Lower lobe of right lung (tissue), 2 donors: ENCODE data around the gene MUC22. TPM values are rescaled to one million over a fixed set of nuclear protein-coding genes. Genes with fewer than 3 reads are reported as not detected.

ENCODE experiments used
- ATAC-seq, 2 donors: fragments of 200-7000 bp; cut with Tn5 transposase; one replicate each; pipeline ENCODE4 v1.9.1; 2020 to 2022; ENCODE audit warnings: mild to moderate bottlenecking in 2 of 2, moderate library complexity in 2 of 2
- DNase-seq: peaks from one replicate; pipeline ENCODE4 v3.0.0-alpha.2; 2020
- H3K27ac ChIP-seq: fragments of 200-600 bp; one replicate; pipeline ENCODE4 v1.8.0; 2022
- H3K27me3 ChIP-seq: fragments of 200-600 bp; one replicate; pipeline ENCODE4 v1.8.0; 2022; ENCODE audit warnings: low read depth
- H3K36me3 ChIP-seq: fragments of 200-600 bp; one replicate; pipeline ENCODE4 v1.8.0; 2022; ENCODE audit warnings: mild to moderate bottlenecking
- H3K4me1 ChIP-seq: fragments of 200-600 bp; one replicate; pipeline ENCODE4 v1.8.0; 2022
- H3K4me3 ChIP-seq: fragments of 200-600 bp; one replicate; pipeline ENCODE4 v1.8.0; 2022; ENCODE audit warnings: mild to moderate bottlenecking
- H3K9me3 ChIP-seq: fragments of 200-600 bp; one replicate; pipeline ENCODE4 v1.8.0; 2022
- CTCF ChIP-seq: fragments of 200-600 bp; IDR thresholded peaks from one replicate; pipeline ENCODE4 v1.8.0; 2022; ENCODE audit warnings: antibody characterized with exemption, mild to moderate bottlenecking
- intact Hi-C: fragments of 100-400 bp; cut with DNase I; formaldehyde crosslinking; loops from one replicate; pipeline ENCODE4 v1.11.0; 2022
- total RNA-seq: library from RNA; stranded (reverse); fragmentation: NEBNext Ultra II Directional; extraction: Animal tissue kit (Norgen Biotek cat#: 25700); gene quantifications from one replicate; pipeline ENCODE4 v1.2.1, GENCODE V29; 2021
- donor health status: DM: no; HTN: yes; CAD: no; lungs with severe emphysema.

Gene MUC22
- total RNA-seq, 1 donor from 2014 or later, result not detected

GRCh38 chr6:30979141-30979540 lies 31.1 kb upstream of the MUC22 start:
- DNase-seq (no peak), ATAC-seq (no peak)
- Histone ChIP-seq H3K36me3 (no peaks in the 10 kb centered on the region), H3K9me3 (no peaks in the 10 kb centered on the region), H3K27ac (no peak overlapping the region), H3K27me3 (no peaks in the 10 kb centered on the region), H3K4me3 (no peak overlapping the region), H3K4me1 (peaks cover 8% of the 10 kb centered on the region)
- TF ChIP-seq CTCF, result no peak
- intact Hi-C loops, result no loop called here

- Histone ChIP-seq H3K4me1 (peaks cover 8% of the 10 kb centered on the region), H3K27me3 (no peaks in the 10 kb centered on the region), H3K27ac (no peak overlapping the region), H3K9me3 (no peaks in the 10 kb centered on the region), H3K4me3 (no peak overlapping the region), H3K36me3 (no peaks in the 10 kb centered on the region)
- no peak for TF ChIP-seq CTCF
- no peak for DNase-seq
- intact Hi-C loops, result no loop called here
- no peak for ATAC-seq
Observed at GRCh38 chr6:30979690-30980089, 30.6 kb upstream of the MUC22 start.

GRCh38 chr6:30981942-30982772 lies 28.1 kb upstream of the MUC22 start:
- ATAC-seq (peak; percentile 80 to 89), DNase-seq (no peak)
- peak overlapping the region; percentile 11 for H3K27ac ChIP-seq
- H3K4me1 ChIP-seq, result peaks cover 8% of the 10 kb centered on the region
- TF ChIP-seq CTCF, result no peak
- intact Hi-C loops, result no loop called here
- H3K4me3 ChIP-seq, result peak overlapping the region; percentile 33
- H3K27me3 ChIP-seq, result no peaks in the 10 kb centered on the region
- no peaks in the 10 kb centered on the region for H3K36me3 ChIP-seq
- no peaks in the 10 kb centered on the region for H3K9me3 ChIP-seq

GRCh38 chr6:30983439-30983838 lies 26.8 kb upstream of the MUC22 start, which contains the start of gene MUC21:
Gene MUC21, plus strand, starts transcription at chr6:30983718. Its CDS starts 241 bp downstream, at chr6:30983959.
- H3K4me3 ChIP-seq, result no peak within 1 kb of the TSS
- H3K9me3 ChIP-seq, result no peaks in the 10 kb centered on the region
- H3K27me3 ChIP-seq, result no peaks in the 10 kb centered on the region
- no peak for TF ChIP-seq CTCF
- peaks cover 8% of the 10 kb centered on the region for H3K4me1 ChIP-seq
- peak; percentile 5 to 61 for ATAC-seq
- H3K36me3 ChIP-seq, result no peaks in the 10 kb centered on the region
- intact Hi-C loops, result no loop called here
- peak within 1 kb of the TSS; percentile 11 for H3K27ac ChIP-seq
- DNase-seq, result no peak

GRCh38 chr6:30985490-30985889 lies 24.8 kb upstream of the MUC22 start:
- Histone ChIP-seq H3K27ac (no peak overlapping the region), H3K27me3 (no peaks in the 10 kb centered on the region), H3K4me1 (peaks cover 8% of the 10 kb centered on the region), H3K36me3 (no peaks in the 10 kb centered on the region), H3K4me3 (no peak overlapping the region), H3K9me3 (no peaks in the 10 kb centered on the region)
- ATAC-seq (peak; percentile 55 to 65), DNase-seq (no peak)
- TF ChIP-seq CTCF, result no peak
- intact Hi-C loops, result no loop called here
